ENCODE data around the gene GABRE.

- TF ChIP-seq CTCF (IDR thresholded peaks at IDR 0.05) (no peak), POLR2A (IDR thresholded peaks at IDR 0.05) (no peak)
Observed at GRCh38 chrX:151962034-151962433, 12.4 kb downstream of the GABRE start.
